CD4-positive, alpha-beta T cell treated with Interleukin-6 for 4 hours (primary cell): ENCODE measurements around the gene SLX9.

Source experiments
- DNase-seq: peaks from one replicate; pipeline ENCODE4 v3.0.0-alpha.2; 2020; ENCODE audit warnings: mixed read lengths

The SLX9 gene

DNA sequence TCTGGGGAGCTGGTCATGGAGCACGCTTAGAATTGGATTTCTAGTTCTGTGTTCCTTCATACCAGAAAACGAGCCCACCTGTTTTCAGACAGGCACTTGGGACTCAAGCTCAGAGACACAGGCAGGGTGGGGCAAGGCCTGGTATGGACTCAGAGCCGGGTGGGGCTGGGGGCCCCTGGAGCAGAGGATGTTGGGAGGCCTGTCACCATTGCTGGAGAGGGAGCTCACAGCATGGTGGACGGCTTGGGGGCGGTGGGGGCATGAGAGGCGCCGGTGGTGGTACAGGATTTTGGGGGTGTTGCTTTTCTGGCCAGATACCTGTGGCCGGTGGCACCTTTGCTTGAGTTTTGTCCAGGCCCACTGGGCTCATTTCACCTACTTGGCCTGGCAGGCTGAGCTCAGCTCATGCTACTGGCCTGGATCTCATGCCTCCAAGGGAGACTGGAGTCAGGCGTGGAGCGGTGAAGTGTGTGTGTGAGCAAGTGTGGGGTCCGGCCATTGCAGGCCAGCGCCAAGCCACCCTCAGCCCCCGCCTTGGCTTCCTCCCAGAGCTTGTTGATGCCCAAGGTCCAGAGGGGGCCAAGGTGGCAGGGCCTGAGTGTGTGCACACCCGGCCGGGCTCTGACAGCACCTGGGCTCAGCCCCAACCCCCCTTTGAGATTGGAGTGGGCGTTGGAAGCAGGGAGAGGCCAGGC, 8.7 kb downstream of the SLX9 start:
- no peak for DNase-seq

GRCh38 chr21:44949161-44949778, 9.4 kb downstream of the SLX9 start:
- no peak for DNase-seq

DNA sequence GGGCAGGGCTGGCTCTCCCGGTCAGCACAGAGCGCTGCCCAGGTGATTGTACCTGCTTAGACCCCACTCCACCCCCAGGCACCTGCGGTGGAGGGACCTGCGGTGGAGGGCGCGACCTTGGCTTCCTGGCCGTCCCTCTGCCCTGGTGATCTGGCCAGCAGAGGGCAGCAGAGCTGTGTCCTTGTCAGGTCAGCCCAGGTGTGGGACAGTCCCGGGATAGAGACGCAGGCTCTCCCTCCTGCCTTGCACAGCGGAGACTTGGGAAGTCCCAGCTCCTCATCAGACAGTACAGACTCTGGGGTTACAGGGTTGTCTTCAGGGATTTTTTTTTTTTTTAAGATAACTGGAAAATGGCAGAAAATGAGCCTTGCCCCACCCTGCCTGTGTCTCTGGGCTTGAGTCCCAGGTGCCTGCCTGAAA, 10.0 kb downstream of the SLX9 start:
- peak; percentile 90 for DNase-seq

DNA sequence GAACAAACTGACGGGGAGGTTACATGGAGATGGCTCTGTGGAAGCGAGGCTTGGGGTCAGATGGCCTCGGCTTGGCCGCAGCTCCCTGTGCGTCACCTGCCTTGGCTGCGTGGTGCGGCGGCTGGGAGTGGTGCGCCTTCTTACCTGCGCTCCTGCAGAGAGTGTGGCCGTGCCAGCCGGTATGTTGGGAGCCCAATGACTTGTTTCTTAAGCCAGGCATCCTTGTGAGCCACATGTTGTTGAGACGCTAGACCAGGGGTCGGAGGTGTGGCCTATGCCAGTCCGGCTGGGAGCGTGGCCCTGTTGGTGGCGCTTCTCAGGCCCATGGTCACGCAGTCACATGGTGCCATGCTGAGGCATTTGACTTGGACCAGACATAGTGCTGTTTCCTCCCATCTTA, 10.5 kb downstream of the SLX9 start:
- DNase-seq: no peak

DNA sequence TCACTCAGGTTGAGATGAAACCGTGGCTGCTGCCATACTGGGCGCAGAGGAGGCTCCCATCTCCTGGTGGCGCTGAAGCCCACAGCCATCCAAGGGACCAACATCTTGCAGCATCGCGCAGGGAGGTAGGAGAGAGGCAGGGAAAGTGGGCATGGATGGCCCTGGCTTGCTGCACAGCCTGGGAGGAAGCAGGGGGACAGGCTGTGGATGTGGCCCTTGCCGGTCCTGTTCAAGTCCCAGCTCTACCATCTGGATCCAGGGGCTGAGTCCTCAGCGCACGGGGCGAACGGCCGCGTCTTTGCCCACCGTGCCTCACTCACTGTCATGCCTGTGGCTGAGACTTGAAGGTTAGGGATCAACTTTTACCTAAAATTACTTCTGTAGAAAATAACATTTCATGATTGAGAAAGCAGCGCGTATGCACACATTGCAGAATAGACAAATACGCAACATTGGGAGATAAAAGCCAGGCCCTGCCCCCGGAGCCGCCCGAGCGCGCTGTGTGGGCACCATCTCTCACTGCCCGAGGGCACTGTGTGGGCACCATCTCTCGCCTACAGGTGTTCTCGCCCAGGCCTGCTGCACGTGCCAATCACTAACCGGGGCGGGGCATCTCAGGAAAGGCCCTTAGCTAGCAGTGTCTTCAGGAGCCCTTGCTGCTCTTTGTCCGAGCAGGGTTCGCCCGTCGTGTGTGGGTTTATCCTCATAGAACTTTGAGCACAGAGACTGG, 11.5 kb downstream of the SLX9 start:
- DNase-seq: no peak

- DNase-seq: no peak
These were observed 12.5 kb downstream of the SLX9 start for GRCh38 chr21:44952116-44952928.

DNA sequence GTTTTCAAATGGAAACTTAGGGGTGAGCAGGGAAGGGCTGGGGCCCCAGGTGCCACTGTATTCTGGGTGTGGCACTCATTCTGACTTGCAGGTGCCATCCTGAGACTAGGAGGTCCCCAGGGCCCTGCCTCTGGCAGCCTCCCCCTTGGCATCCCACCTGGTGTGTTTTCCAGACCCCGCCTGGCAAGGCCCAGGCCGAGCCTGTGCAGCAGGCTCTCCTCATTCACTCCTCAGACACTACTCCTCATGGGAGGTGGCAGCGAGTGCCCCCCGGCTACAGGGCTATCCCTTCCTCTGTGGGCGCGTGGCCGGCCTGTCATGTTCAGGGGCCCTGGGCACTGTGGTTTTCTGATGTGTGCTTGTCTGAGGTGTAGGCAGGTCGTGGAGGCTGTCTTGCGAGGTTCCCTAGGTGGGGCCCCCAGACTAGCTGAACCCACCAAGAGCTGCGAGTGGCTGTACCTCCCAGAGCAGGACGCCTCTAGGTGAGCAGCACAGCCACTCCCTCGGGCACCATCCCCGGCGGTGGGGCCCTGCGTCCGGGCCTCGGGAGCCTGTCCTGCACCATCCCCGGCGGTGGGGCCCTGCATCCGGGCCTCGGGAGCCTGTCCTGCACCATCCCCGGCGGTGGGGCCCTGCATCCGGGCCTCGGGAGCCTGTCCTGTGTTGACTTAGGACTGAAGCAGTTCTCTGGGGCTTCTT, 13.2 kb downstream of the SLX9 start:
- DNase-seq: no peak

GRCh38 chr21:44953628-44954021, 13.8 kb downstream of the SLX9 start:
- DNase-seq: no peak

DNA sequence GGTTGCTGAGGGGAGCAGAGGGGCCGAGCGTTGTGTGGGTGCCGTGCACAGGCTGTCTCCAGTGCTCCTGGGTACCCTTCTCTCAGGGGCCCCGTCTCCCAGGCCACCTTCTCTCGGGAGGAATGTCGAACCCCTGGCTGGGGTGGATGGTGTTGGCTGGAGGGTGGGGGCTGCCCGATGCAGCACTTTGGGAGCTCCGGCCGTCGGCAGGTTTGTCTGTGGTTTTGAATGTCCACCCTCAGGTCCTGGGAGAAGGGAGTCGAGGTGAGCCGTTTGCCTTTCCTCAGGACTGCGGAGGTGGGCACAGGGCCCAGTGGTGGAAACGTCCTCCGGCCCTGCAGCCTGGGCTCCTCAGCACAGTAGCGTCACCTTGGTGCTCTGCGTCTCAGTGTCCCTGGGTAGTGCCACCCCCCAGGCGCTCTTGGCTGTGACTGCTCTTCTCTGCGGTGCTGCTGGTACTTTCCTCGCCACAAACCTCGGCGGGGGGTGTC, 14.5 kb downstream of the SLX9 start:
- DNase-seq: no peak

GRCh38 chr21:44955141-44955797, 15.4 kb downstream of the SLX9 start:
- DNase-seq: no peak

DNA sequence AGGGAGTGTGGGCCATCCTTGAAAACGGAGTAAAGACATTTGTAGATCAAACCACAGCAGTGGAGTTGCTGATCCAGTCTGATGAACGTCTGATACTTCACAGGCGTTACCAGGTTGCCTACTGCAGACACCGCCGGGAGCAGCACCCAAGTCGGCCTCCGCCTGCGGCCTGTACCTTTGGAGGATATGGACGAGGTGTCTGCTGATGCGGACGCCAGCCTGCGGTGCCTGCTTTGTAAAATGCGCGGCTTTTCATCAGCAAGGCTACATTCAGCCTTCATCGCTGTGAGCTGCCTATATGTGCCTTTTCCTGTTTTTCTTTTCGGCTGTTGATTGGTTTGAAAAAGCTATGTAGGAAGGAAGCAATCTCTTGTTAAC, 16.0 kb downstream of the SLX9 start:
- DNase-seq: no peak

GRCh38 chr21:44956356-44957046, 16.7 kb downstream of the SLX9 start:
- DNase-seq: no peak

DNA sequence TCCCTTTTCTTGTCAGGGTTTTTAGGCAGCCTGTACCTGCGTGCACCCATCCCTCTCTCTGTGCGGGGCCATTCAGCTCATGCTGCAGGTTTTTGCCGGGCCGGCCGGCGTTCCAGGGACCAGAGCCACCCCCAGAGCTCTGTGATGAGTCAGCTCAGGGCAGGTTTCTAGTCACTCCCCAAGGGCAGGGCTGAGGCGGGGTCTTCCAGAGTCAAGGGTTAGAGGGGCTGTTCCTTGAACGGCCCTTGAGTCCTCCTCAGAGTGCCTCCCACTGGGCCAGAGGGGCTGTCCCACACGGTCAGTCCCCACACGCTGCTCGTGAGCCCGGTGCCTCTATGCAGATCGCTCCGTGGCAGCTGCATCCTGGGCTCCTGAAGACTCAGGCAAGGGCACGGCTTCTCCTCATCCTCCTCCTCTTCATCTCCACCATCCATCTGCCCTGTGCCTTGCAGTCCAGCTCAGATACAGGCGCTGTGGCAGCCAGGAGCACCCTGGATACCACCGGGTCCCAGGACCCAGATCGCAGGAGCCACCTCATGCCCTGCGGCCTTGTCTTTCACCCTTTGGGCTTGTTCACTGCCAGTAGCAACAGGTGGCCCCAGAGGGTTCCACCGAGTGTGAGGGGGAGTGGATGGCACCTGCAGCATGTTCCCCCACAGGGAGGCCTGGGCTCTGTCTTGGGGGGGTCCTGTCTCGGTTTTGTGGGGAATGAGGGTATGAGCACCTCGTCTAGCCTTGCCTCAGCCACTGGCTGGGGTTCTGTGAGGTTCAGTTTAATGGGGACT, 17.4 kb downstream of the SLX9 start:
- DNase-seq: no peak

- no peak for DNase-seq
These were observed 18.1 kb downstream of the SLX9 start for GRCh38 chr21:44957901-44958451.

DNA sequence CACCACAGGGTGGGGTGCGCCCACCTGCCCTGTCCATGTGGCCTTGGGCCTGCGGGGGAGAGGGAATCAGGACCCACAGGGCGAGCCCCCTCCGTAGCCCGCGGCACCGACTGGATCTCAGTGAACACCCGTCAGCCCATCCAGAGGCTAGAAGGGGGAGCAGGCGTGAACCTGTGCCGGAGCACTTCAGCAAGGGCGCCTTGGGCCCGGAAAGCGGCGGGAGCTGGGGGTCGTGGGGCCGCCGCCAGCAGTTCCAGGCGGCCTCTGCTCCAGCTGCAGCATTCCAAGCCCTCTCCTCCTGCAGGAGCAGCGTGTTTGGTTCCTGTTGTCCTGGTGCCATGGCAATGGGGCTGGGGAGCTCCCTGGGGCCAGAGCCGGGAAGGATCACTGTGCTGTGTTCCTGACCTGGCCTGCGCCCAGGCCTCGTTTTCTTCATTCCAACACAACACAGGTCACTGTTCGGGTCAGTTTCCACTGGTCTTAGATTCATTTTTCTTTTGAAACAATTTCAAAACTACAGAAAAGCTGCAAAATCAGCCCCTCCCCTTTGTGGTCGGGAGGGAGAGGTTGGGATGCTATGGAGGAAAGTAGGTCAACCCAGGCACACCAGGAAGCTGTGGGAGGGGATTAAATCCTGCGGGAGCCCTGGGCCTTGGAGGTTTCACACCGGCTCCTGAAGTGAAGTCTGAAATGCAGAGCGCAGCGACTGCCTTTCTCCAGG, 18.8 kb downstream of the SLX9 start:
- DNase-seq: no peak

DNA sequence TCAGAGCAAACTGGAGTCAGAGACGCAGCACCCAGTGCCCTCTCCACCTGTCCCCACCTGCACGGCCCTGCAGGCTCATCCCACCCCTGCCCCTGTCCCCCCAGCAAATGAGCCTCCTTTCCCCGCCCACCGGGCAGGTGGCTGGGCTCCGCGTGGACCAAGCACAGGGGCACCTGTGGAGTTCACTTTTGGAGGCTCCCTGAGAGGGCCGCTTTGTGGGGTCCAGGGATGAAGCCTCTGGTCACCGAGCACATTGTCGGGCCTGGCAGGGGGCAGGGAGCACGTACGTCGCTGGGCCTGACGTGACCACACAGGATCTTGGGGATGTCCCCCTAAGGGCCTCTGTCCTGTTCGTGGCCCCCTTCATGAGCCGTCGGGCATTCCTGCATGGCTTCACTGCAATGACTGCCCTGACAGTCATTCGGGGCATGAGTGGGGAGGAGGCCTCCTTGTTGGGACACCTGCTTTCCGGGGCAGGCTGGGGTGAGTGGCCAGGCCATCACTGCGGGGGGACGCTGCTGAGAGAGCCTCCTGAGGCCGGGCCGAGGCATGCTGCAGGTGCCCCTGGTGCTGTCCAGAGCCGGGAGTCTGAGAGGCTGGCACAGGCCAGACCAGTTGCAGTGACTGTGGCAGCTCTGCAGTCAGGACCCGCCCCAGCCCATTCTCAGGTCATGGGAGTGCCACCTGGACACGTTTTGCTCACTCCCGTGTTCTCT, 19.7 kb downstream of the SLX9 start:
- no peak for DNase-seq

GRCh38 chr21:44960141-44961092, 20.6 kb downstream of the SLX9 start:
- no peak for DNase-seq
